Mucosa of descending colon (tissue), 3 donors: Measurements from ENCODE around the gene QDPR. TPM values are rescaled to one million over a fixed set of nuclear protein-coding genes. Genes with fewer than 3 reads are reported as not detected.

ENCODE experiments used
- ATAC-seq: fragments of 200-7000 bp; cut with Tn5 transposase; one replicate; pipeline ENCODE4 v1.9.1; 2020; ENCODE audit warnings: mild to moderate bottlenecking, moderate library complexity
- DNase-seq, 3 donors: peaks; one replicate each; pipeline ENCODE4 v3.0.0-alpha.2; 2020
- H3K36me3 ChIP-seq: fragments of 200-600 bp; one replicate; pipeline ENCODE4 v1.8.0; 2021; ENCODE audit warnings: low read depth, mild to moderate bottlenecking
- H3K4me1 ChIP-seq: fragments of 200-600 bp; one replicate; pipeline ENCODE4 v1.8.0; 2021; ENCODE audit warnings: low read depth, mild to moderate bottlenecking
- H3K4me3 ChIP-seq: fragments of 200-600 bp; one replicate; pipeline ENCODE4 v1.8.0; 2021; ENCODE audit warnings: mild to moderate bottlenecking
- H3K9me3 ChIP-seq: fragments of 200-600 bp; one replicate; pipeline ENCODE4 v1.8.0; 2021; ENCODE audit warnings: mild to moderate bottlenecking
- CTCF ChIP-seq: fragments of 200-600 bp; IDR thresholded peaks from one replicate; pipeline ENCODE4 v1.8.0; 2022; ENCODE audit warnings: antibody characterized with exemption, mild to moderate bottlenecking
- intact Hi-C, 2 donors: fragments of 100-400 bp; cut with DNase I in 1 of 2; cut with micrococcal nuclease in 1 of 2; formaldehyde crosslinking; loops; one replicate each; pipeline versions ENCODE4 v1.11.0 to v1.11.1; 2022; cut with DNase I, micrococcal nuclease
- total RNA-seq, 3 donors: library from RNA; stranded (reverse); fragmentation: NEBNext Ultra II Directional in 2 of 3; extraction: Animal tissue kit (Norgen Biotek cat#: 25700) in 2 of 3; gene quantifications; one replicate each; pipeline versions ENCODE4 v1.2.1 to v1.2.4, GENCODE V29; 2021 to 2023
- donor health status: DM: no; HTN: no; CAD: no; lungs with moderate emphysema.
- donor health status: DM: no; HTN: no; CAD: no.
- donor health status: DM: no; HTN: yes; CAD: no.

Gene QDPR
- total RNA-seq, 3 donors from 2014 or later, result 18.0 to 27.2 (median 24.1) TPM

- ATAC-seq, result no peak
- H3K9me3 ChIP-seq, result no peaks in the 10 kb centered on the region
- no peak for DNase-seq
- intact Hi-C loops, result loop anchor here in 1 of 2 donors (10.0 kb wide), 1 partner anchor 76 kb away; no protein-coding TSS in a partner anchor
- no peak for TF ChIP-seq CTCF
- H3K4me3 ChIP-seq, result no peak overlapping the region
- no peaks in the 10 kb centered on the region for H3K4me1 ChIP-seq
- no peaks in the 10 kb centered on the region for H3K36me3 ChIP-seq
Measured at GRCh38 chr4:17558941-17559708, 47.2 kb upstream of the QDPR start.

GRCh38 chr4:17557880-17558279 is 46.0 kb upstream of the QDPR start:
- Histone ChIP-seq H3K4me3 (no peak overlapping the region), H3K36me3 (no peaks in the 10 kb centered on the region), H3K9me3 (no peaks in the 10 kb centered on the region), H3K4me1 (no peaks in the 10 kb centered on the region)
- DNase-seq (no peak), ATAC-seq (no peak)
- intact Hi-C loops, result loop anchor here in 1 of 2 donors (10.0 kb wide), 1 partner anchor 77 kb away; no protein-coding TSS in a partner anchor
- no peak for TF ChIP-seq CTCF

GRCh38 chr4:17556498-17556897 is 44.6 kb upstream of the QDPR start:
- no peaks in the 10 kb centered on the region for H3K4me1 ChIP-seq
- H3K36me3 ChIP-seq, result no peaks in the 10 kb centered on the region
- no peak for TF ChIP-seq CTCF
- no peak for DNase-seq
- H3K9me3 ChIP-seq, result no peaks in the 10 kb centered on the region
- intact Hi-C loops, result loop anchor here in 1 of 2 donors (10.0 kb wide), 1 partner anchor 78 kb away; no protein-coding TSS in a partner anchor
- ATAC-seq, result no peak
- no peak overlapping the region for H3K4me3 ChIP-seq

GRCh38 chr4:17554568-17554967 is 42.7 kb upstream of the QDPR start:
- no peak for TF ChIP-seq CTCF
- DNase-seq, result no peak
- Histone ChIP-seq H3K36me3 (no peaks in the 10 kb centered on the region), H3K4me3 (no peak overlapping the region), H3K9me3 (no peaks in the 10 kb centered on the region), H3K4me1 (no peaks in the 10 kb centered on the region)
- intact Hi-C loops, result loop anchor here (5.0 to 10.0 kb wide), 2 partner anchors 80 to 83 kb away; no protein-coding TSS in a partner anchor
- no peak for ATAC-seq

- no peak for ATAC-seq
- intact Hi-C loops, result loop anchor here (5.0 to 10.0 kb wide), 2 partner anchors 82 to 85 kb away; no protein-coding TSS in a partner anchor
- no peak for DNase-seq
- no peaks in the 10 kb centered on the region for H3K4me1 ChIP-seq
- no peak overlapping the region for H3K4me3 ChIP-seq
- H3K36me3 ChIP-seq, result no peaks in the 10 kb centered on the region
- H3K9me3 ChIP-seq, result no peaks in the 10 kb centered on the region
- TF ChIP-seq CTCF, result no peak
Measured at GRCh38 chr4:17552427-17552826, 40.5 kb upstream of the QDPR start.
